Measurements from ENCODE around the gene SAYSD1.

The SAYSD1 gene

GRCh38 chr6:39056191-39056590 lies 58.8 kb downstream of the SAYSD1 start:
- DNase-seq = no peak

- no peak for DNase-seq
Observed at GRCh38 chr6:39055661-39056060, 59.3 kb downstream of the SAYSD1 start.

- no peak for DNase-seq
Observed at GRCh38 chr6:39054577-39055142, 60.3 kb downstream of the SAYSD1 start.

Data from SW 1271 (cell line).